Activated CD8-positive, alpha-beta memory T cell treated with anti-CD3 and anti-CD28 coated beads, Interleukin-2, amount 50 U/mL, for 4 hours (primary cell): ENCODE measurements around the gene ABHD16B.
"Not testable (repeated sequence)": the region's sequence is repeated elsewhere in the genome, so short reads cannot be mapped to it uniquely, and the experiment has no call there.

Experiments used
- DNase-seq: peaks from one replicate; pipeline ENCODE4 v3.0.0-alpha.2; 2020

Gene ABHD16B

GRCh38 chr20:63856098-63856511 is 5.2 kb upstream of the ABHD16B start:
- no peak for DNase-seq

DNA sequence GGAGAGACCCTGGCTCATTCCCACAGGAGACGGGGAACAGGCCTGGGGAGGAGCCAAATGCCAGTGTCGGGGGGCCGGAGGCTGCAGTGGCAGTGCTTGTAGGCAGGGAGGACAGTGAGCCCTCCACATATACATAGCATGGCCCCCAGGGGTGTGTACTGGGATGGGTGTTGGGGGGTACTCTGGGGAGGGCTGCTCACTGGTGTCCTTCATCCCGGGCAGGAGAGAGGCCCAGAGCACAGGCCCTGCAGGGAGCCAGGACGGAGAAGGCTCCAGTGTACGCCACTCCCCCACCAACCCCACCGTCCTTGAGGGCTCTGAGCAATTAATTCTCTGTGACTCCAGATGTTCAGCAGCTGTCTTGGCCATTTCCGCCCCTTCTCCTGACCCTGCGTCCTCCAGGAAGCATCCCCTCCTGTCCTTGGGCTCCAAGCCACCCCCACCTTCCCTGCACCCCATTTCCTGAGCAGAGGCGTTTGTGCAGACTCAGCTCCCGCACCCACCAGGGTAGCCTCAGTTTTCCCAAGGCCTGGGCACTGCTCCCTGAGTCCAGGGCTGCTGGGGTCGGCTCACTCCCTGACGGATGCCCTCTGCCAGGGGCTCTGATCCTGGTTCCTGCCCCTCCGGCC is 3.4 kb upstream of the ABHD16B start:
- no peak for DNase-seq

DNA sequence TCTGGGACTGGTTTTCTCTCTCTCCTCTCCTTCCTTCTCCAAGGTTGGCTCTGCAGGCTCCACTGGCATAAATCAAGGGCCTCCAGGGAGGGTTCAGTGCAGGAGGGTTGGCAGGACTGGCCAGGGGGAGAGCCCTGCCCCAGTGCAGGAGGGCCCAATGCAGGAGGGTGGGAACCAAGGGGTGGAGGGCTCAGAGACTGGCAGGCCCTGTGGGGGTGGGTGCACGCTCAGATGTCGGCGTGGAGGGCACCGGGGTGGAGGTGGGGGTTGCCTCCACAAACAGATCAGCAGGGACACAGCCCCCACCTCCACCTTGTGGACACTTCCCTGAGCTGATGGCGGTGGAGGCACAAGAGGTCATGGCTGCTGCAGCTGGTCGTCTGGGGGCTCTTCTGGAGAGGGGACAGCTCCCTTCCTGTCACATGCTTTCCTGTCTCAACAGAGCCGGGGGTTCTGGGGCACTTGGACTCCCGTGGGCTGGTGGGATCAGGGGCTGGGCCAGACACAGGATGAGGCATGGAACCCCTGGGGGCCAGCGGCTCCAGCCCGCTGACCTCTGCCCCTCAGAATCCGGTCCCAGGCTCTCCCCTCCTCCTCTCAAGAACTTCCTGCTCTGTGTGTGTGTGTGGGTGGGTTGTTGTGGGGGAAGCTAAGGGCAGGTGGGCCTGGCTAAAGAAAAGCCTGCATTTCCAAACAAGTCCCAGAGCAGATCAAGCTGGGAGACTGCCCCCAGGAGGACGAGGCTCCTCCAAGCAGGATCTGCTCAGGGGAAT is 2.7 kb upstream of the ABHD16B start:
- DNase-seq = no peak

GRCh38 chr20:63859166-63859699 is 2.1 kb upstream of the ABHD16B start:
- DNase-seq = no peak

DNA sequence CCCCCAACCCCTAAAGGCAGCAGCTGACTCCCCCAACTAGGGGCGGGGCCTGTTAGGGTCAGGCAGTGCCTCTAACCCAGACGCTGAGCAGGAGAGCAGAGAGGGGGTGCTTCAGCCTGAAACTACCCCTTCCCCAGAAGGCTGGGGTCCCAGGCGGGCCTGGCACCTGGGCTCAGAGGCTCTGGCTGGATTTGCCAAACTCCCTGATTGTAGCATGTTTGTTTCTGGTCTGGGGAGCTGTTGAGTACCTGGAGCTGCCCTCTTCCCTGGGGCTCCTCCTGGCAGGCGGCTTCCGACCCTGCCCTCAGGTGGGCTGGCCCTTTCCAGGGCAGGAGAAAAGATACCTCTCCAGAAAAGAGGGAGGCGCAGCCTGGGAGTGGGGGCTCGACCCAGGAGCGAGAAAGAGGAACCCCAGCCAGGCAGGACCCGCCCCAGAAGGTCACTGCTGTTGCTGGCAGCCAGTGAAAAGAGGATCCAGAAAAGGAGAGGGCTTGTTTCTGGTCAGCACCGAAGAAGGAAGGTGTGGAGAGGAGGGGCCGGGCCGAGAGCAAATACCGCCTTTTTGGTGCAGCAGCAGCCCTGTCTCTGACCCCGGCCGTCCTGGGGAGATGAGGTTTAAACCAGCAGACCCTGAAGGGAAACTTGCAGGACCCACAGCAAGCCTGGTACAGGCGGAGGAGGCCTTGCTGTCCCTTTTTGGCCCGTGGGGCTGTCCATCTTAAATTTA is 810 bp upstream of the ABHD16B start:
- DNase-seq = no peak

- DNase-seq = no peak
These were observed 943 bp downstream of the ABHD16B start for GRCh38 chr20:63861981-63862901.

GRCh38 chr20:63863021-63863797 is 1.9 kb downstream of the ABHD16B start:
- DNase-seq = no peak

DNA sequence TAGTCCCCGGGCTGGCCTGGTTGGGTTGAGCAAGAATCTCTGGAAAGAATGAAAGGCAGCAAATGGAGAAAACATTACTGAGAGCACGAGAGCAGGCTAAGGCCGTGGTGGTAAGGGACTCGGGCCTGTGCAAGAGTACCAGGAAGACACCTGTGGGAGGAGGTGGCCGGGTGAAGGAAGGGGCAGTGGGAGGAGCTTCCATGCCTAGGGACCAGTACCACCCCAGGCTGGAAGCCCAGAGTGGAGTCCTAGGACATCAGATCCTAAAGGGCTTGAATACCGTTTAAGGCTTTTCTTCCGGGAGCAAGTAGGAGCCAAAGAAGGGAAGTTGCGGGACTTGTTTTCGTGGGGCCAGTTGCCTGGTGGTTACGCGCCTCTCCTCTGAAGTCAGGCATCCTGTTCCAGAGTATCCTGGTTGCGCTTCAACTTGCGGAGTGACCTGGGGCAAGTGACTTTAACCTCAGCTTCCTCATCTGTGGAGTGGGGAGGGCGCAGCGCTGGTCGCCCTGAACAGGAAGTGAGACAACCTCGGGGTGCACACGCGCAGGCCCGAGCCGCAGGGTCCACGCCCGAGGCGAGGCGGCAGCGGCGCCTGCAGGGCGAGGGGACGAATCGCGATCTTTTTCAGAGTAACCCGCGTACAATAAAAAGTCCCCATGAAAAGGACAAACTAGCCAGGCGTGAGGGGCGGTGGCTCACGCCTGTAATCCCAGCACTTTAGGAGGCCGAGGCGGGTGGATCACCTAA is 2.7 kb downstream of the ABHD16B start:
- peak; percentile 73 for DNase-seq

DNA sequence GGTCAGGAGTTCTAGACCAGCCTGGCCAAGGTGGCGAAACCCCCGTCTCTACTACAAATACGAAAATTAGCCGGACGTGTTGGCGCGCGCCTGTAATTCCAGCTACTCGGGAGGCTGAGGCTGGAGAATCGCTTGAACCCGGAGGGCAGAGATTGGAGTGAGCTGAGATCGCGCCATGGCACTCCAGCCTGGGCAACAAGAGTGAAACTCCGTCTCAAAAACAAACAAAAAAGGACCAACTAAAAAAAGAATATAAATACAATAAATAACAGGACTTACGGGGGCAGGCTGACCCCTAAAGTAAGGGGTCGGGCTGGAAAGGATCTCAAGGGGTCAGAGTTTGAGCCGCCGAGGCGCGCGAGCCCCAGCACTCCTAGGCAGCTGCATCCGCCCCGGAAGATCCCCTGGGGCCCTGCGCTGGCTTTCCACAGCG is 3.3 kb downstream of the ABHD16B start:
- DNase-seq = no peak

GRCh38 chr20:63864978-63865640 is 3.8 kb downstream of the ABHD16B start, which contains the start of gene TPD52L2:
Gene TPD52L2, plus strand, starts transcription at chr20:63865270. Its CDS starts 96 bp downstream, at chr20:63865366.
- peak; percentile 96 for DNase-seq

GRCh38 chr20:63867042-63867441 is 5.7 kb downstream of the ABHD16B start:
- not testable (repeated sequence) for DNase-seq

GRCh38 chr20:63868264-63868663 is 7.0 kb downstream of the ABHD16B start:
- no peak for DNase-seq

DNA sequence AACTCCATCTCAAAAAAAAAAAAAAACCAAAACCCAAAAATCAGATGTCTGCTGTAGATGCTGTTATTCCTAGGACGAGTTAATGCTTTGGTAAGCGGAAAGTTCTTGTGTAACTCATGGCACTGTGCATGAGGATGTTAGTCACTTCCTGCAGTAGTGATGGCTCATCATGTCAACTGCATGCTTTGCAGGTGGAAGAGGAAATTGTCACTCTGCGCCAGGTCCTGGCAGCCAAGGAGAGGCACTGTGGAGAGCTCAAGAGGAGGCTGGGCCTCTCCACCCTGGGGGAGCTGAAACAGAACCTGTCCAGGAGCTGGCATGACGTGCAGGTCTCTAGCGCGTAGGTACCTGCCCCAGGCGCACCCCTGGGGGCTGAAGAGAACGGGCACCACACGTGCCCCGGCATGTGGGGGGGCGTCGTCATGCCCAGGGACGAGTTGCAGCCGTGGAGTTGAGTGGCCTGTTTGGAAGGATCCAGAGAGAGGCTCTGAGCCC is 12.2 kb downstream of the ABHD16B start:
- DNase-seq = no peak

- not testable (repeated sequence) for DNase-seq
These were observed 12.9 kb downstream of the ABHD16B start for GRCh38 chr20:63874241-63874640.

DNA sequence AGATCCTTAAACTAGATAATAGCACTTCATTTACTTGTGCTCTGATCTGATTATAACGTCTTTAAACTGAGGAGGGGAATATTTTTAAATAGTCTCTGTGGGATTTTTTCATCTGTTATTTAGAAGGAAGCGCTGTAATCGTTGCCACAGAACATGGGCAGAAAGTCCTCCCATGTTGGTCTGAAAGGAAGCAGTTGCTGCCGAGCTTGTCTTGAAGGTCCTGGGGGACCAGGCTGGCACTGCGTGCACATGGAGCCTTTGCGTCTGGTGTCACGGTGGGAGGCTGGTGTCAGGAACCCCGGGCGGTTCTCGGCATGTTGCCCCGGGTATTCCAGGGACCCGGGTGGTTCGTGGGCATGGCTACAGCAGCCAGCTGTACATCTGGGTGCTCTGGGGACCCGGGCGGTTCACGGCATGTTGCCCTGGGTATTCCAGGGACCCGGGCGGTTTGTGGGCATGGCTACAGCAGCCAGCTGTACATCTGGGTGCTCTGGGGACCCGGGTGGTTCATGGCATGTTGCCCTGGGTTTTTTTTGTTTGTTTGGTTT is 15.3 kb downstream of the ABHD16B start:
- no peak for DNase-seq

GRCh38 chr20:63877755-63878470 is 16.6 kb downstream of the ABHD16B start:
- DNase-seq = no peak

DNA sequence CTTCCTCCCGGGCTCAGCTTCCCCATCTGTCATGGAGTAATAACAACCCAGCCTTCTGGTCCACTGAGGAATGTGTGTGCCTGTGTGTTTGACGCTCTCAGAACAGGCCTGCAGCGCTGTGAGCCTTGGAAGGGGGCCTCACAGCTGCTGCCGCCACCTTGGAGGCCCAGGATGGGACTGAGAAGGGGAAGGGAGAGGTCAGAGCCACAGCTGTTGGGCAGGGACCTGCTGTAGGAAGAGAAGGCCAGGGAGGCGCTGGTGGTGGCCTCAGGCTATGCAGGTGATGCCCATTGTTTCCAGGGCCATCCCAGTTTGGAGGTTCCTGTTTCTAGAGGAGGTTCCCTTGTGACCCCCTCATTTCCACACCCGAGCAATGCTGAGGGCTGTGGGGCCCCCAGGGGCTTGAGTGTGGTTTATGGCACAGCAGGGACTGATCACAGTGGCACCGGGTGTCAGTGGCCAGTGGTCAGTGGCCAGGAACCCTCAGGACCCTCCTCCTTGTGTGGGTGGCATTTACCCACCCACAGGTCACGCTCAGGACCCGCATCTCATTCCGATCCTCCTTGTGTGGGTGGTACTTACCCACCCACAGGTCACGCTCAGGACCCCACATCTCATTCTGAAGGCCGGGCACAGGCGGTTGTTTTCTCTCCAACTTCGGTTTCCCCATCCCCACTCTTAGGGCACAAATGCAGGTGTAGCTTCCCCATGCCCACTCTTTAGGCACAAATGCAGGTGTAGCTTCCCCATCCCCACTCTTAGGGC is 17.8 kb downstream of the ABHD16B start:
- no peak for DNase-seq

DNA sequence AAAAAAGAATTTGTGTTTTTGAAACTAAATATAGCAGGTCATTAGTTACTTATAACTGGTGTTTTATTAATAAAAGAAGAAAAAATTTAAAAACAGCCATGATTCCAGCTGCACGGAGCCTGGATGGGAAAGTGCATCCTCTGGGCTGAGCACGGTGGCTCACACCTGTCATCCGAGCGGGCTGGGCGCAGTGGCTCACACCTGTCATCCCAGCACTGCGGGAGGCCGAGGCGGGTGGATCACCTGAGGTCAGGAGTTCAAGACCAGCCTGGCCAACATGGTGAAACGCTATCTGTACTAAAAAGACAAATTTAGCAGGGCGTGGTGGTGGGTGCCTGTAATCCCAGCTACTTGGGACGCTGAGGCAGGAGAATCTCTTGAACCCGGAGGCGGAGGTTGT is 19.6 kb downstream of the ABHD16B start:
- not testable (repeated sequence) for DNase-seq
